Kidney (tissue), 14 donors: Measurements from ENCODE around the gene PARL. TPM values are rescaled to one million over a fixed set of nuclear protein-coding genes. Genes with fewer than 3 reads are reported as not detected.

ENCODE experiments used
- DNase-seq, 5 donors: peaks; one replicate each; pipeline ENCODE4 v3.0.0-alpha.2; 2013 to 2020
- FAIRE-seq: peaks from 2 replicates; lab custom pipeline; 2012; peaks lifted over from hg19 to GRCh38; lab: Jason Lieb, UNC
- H3K27ac ChIP-seq, 2 donors: one replicate each; pipeline ENCODE4 v1.7.0; 2013; ENCODE audit warnings: low read depth in 2 of 2, low read length in 2 of 2, inconsistent platforms in 1 of 2
- H3K27me3 ChIP-seq: one replicate; pipeline ENCODE4 v1.7.1; 2013; ENCODE audit warnings: low read length, inconsistent platforms; ENCODE audit not compliant: control insufficient read depth, insufficient read depth
- H3K36me3 ChIP-seq, 3 donors: one replicate each; pipeline versions ENCODE4 v1.7.0 to v1.7.1; 2013; ENCODE audit warnings: low read length in 3 of 3, control low read depth in 1 of 3, inconsistent platforms in 1 of 3; ENCODE audit not compliant: insufficient read depth in 3 of 3, control insufficient read depth in 2 of 3
- H3K4me1 ChIP-seq, 3 donors: one replicate each; pipeline versions ENCODE4 v1.7.0 to v1.7.1; 2013; ENCODE audit warnings: low read length in 3 of 3, inconsistent platforms in 1 of 3, low read depth in 1 of 3; ENCODE audit not compliant: control insufficient read depth in 2 of 3, insufficient read depth in 2 of 3
- H3K4me3 ChIP-seq, 3 donors: one replicate each; pipeline versions ENCODE4 v1.7.0 to v1.8.1; 2013; ENCODE audit warnings: low read length in 3 of 3, control low read depth in 1 of 3, inconsistent platforms in 1 of 3
- H3K9ac ChIP-seq, 3 donors: one replicate each; pipeline versions ENCODE4 v1.7.0 to v1.7.1; 2013; ENCODE audit warnings: low read length in 3 of 3, control low read depth in 1 of 3, inconsistent platforms in 1 of 3
- H3K9me3 ChIP-seq, 3 donors: one replicate each; pipeline versions ENCODE4 v1.7.0 to v1.7.1; 2013; ENCODE audit warnings: low read length in 3 of 3, control low read depth in 1 of 3, inconsistent platforms in 1 of 3; ENCODE audit not compliant: control insufficient read depth in 2 of 3, insufficient read depth in 1 of 3
- intact Hi-C: fragments of 100-400 bp; cut with DNase I; formaldehyde crosslinking; loops from one replicate; pipeline ENCODE4 v1.11.1; 2022
- polyA plus RNA-seq: library from polyadenylated mRNA; stranded (reverse); fragments of 350-450 nt; fragmentation: Illumina TruSeq; extraction: RNeasy Lipid Tissue Mini Kit (QIAGEN cat#74804); gene quantifications from one replicate; pipeline ENCODE4 v1.2.3, GENCODE V29; 2014; ENCODE audit warnings: low read depth, low replicate concordance; ENCODE audit not compliant: insufficient read depth
- total RNA-seq: library from RNA; stranded (reverse); fragmentation: NEBNext Ultra II Directional; extraction: Animal tissue kit (Norgen Biotek cat#: 25700); gene quantifications from one replicate; pipeline ENCODE4 v1.2.1, GENCODE V29; 2021
- TF ChIP-seq, protein P1 (sequence below): IDR thresholded peaks from 3 replicates; pipeline ENCODE4 v1.5.1; 2012; ENCODE audit warnings: mild to moderate bottlenecking, moderate library complexity, borderline replicate concordance; ENCODE audit not compliant: insufficient read depth; ENCODE audit errors: extremely low read depth
- donor health status: control.
- donor health status: control.
- donor health status: control.
- donor health status: control.
- donor health status: control.
- donor health status: DM: yes; HTN: yes; CAD: no.
- donor health status: Normal renal cell carcinoma (clear cell type).

PARL gene
- total and polyA plus RNA-seq, 2 donors from 2014 or later, result 70.2 to 88.8 TPM

DNA sequence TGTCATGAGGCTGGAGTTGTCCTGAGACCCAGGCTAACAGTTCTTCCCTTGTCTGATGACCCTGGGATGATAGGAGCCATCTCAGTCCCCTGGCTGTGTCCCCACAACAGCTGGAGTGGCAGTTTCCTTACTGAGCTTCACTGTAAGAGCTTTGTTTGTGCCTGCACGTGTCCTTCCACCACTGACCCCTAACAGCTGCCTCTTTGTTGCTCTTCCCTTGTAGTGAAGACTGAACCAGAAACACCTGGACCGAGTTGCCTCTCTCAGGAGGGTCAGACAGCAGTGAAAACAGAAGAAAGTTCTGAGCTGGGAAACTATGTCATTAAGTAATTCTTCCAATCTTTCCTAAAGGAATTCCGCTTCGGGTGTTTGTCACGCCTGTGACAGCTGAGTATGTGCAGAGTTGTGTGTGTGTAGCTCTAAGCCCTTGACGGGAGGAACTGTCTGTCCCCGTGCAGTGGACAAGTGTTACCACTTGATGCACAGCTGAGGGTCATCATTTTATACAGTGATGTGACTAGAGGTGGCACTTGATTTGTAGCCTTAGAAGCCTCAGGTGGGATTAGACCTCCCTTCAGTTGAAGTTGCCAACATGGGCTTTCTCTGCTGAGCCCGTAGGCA lies 84.3 kb downstream of the PARL start:
- Histone ChIP-seq H3K36me3 (peaks cover 4 to 39% (median 37%) of the 10 kb centered on the region in 3 donors), H3K27ac (no peak overlapping the region), H3K9ac (no peak overlapping the region), H3K27me3 (no peaks in the 10 kb centered on the region), H3K9me3 (no peaks in the 10 kb centered on the region), H3K4me1 (no peaks in the 10 kb centered on the region), H3K4me3 (no peak overlapping the region)
- TF ChIP-seq, protein P1, sequence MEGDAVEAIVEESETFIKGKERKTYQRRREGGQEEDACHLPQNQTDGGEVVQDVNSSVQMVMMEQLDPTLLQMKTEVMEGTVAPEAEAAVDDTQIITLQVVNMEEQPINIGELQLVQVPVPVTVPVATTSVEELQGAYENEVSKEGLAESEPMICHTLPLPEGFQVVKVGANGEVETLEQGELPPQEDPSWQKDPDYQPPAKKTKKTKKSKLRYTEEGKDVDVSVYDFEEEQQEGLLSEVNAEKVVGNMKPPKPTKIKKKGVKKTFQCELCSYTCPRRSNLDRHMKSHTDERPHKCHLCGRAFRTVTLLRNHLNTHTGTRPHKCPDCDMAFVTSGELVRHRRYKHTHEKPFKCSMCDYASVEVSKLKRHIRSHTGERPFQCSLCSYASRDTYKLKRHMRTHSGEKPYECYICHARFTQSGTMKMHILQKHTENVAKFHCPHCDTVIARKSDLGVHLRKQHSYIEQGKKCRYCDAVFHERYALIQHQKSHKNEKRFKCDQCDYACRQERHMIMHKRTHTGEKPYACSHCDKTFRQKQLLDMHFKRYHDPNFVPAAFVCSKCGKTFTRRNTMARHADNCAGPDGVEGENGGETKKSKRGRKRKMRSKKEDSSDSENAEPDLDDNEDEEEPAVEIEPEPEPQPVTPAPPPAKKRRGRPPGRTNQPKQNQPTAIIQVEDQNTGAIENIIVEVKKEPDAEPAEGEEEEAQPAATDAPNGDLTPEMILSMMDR, result no peak
- intact Hi-C loops, result no loop called here
- no peak for DNase-seq
- FAIRE-seq, result no peak

DNA sequence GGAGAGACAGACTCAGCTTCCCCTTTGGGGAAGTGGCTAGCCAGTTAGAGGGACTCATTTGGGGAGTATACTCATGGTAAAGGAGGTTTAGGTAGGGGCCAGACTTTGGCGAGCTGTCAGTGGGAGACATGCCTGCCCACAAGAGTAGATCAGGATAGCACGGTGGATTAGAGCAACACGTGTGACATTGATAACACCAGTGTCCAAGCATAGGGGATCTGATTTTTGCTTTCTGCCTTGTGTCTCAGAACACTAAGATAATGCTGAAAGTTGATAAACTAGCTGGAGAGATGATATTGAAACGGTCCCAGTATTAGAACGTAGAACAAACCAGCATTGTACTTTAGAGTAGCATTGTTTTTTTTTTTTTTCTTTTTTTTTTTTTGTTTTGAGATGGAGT lies 85.2 kb downstream of the PARL start:
- TF ChIP-seq, protein P1, result no peak
- Histone ChIP-seq H3K27me3 (no peaks in the 10 kb centered on the region), H3K9me3 (no peaks in the 10 kb centered on the region), H3K4me3 (no peak overlapping the region), H3K36me3 (peaks cover 4 to 39% (median 37%) of the 10 kb centered on the region in 3 donors), H3K27ac (no peak overlapping the region), H3K9ac (no peak overlapping the region), H3K4me1 (no peaks in the 10 kb centered on the region)
- DNase-seq (no peak), FAIRE-seq (no peak)
- intact Hi-C loops, result no loop called here

DNA sequence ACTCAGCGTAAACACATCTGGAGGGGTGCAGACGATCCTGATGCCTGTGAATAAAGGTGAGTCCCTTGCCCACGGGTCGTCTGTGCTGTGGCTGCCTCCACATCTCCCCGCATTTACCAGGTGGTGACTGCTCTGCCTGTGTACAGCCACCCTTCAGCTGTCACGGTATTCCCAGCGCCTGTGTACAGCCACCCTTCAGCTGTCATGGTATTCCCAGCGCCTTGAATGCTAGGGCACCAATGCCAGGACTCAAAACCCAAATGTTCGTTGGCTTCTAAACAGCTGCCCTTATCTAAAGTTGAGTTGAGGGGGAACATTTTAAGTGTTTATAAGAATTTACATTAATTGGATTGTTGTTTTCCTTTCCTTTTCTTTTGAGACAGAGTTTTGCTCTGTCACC lies 86.7 kb downstream of the PARL start:
- Histone ChIP-seq H3K9me3 (no peaks in the 10 kb centered on the region), H3K36me3 (peaks cover 6 to 35% (median 32%) of the 10 kb centered on the region in 3 donors), H3K4me1 (no peaks in the 10 kb centered on the region), H3K4me3 (no peak overlapping the region), H3K27ac (no peak overlapping the region), H3K27me3 (no peaks in the 10 kb centered on the region), H3K9ac (no peak overlapping the region)
- intact Hi-C loops, result no loop called here
- TF ChIP-seq, protein P1, result no peak
- DNase-seq (no peak), FAIRE-seq (no peak)

DNA sequence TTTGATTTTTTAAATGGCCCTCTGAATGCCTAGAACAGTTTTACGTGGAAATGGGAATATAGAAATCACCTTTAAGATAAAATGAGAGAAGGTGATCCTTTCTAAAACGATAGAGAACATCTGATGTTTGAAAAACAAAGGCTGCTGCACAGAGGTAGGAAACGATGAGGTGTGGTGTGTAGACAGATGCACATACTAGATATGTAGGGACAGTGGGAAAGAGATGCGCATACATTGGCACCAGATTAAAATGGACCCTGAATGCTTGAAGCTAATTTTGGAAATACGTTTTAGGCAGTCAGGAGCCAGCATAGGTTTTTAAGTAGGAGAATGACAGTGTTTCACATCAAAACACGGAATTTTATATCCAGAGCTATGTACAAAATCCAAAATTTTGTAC lies 88.3 kb downstream of the PARL start:
- intact Hi-C loops, result no loop called here
- Histone ChIP-seq H3K9ac (no peak overlapping the region), H3K4me3 (no peak overlapping the region), H3K36me3 (peaks cover 6 to 25% (median 22%) of the 10 kb centered on the region in 3 donors), H3K9me3 (no peaks in the 10 kb centered on the region), H3K27me3 (no peaks in the 10 kb centered on the region), H3K27ac (no peak overlapping the region), H3K4me1 (no peaks in the 10 kb centered on the region)
- DNase-seq (no peak), FAIRE-seq (no peak)
- TF ChIP-seq, protein P1, result no peak
